ENCODE data around the gene AREL1. TPM values are rescaled to one million over a fixed set of nuclear protein-coding genes. Genes with fewer than 3 reads are reported as not detected.
A peak's percentile ranks its signal among the peaks of the same experiment; 100 is the strongest.

Gene AREL1
- total and polyA plus RNA-seq, 10 of the 15 experiments (the other 5 are each of a cell fraction or from before 2014, with no cell fraction given), result 6.2 to 40.4 (median 23.7) TPM

GRCh38 chr14:74618078-74618952 lies 94.6 kb downstream of the AREL1 start (continued):
- TF ChIP-seq GATAD2B (conservative IDR thresholded peaks at IDR 0.05; ENCODE audit: low read depth), result 0 out of 2 replicates have a peak, but pooled peaks have one; percentile 47
- no peak for TF ChIP-seq NFYA (IDR thresholded peaks at IDR 0.05; ENCODE audit: borderline replicate concordance, low read depth, low read length)
- TF ChIP-seq NR2C1 (IDR thresholded peaks at IDR 0.05), result no peak
- no peak for TF ChIP-seq RAD51 (IDR thresholded peaks at IDR 0.05)
- no peak for TF ChIP-seq RFX5 (IDR thresholded peaks at IDR 0.05; ENCODE audit: low read depth, low read length)
- peak; percentile 77 for TF ChIP-seq NR2F1 (conservative IDR thresholded peaks at IDR 0.05)
- no peak for TF ChIP-seq NFYB (IDR thresholded peaks at IDR 0.05; ENCODE audit: insufficient read depth, low read depth, low read length)
- TF ChIP-seq FOXM1 (IDR thresholded peaks at IDR 0.05; ENCODE audit: low read depth, low read length), result no peak
- TF ChIP-seq KLF5 (IDR thresholded peaks at IDR 0.05; ENCODE audit: partially characterized antibody), result no peak
- TF ChIP-seq STAT1 (conservative IDR thresholded peaks at IDR 0.05), result no peak
- TF ChIP-seq YBX1 (IDR thresholded peaks at IDR 0.05), result no peak
- no peak for TF ChIP-seq SKIL (IDR thresholded peaks at IDR 0.05; ENCODE audit: low read depth, poor library complexity, severe bottlenecking)
- no peak for TF ChIP-seq ZNF24 (IDR thresholded peaks at IDR 0.05)
- TF ChIP-seq ATF3 (IDR thresholded peaks at IDR 0.05; ENCODE audit: borderline replicate concordance, extremely low read depth, low read depth, low read length), result no peak
- no peak for TF ChIP-seq SUZ12 (IDR thresholded peaks at IDR 0.05; ENCODE audit: unreplicated experiment)
- TF ChIP-seq HDAC6 (IDR thresholded peaks at IDR 0.05; ENCODE audit: unreplicated experiment), result no peak
- no peak for TF ChIP-seq PKNOX1 (IDR thresholded peaks at IDR 0.05)
- TF ChIP-seq MEF2A (IDR thresholded peaks at IDR 0.05; ENCODE audit: insufficient read depth, low read depth, low read length), result no peak
- TF ChIP-seq USF1 (IDR thresholded peaks at IDR 0.05; ENCODE audit: borderline replicate concordance, extremely low read length, insufficient read depth, low read depth, low read length), result no peak
- no peak for TF ChIP-seq EZH2 (IDR thresholded peaks at IDR 0.05; ENCODE audit: borderline replicate concordance, control insufficient read depth, low read depth, low read length)
- no peak for TF ChIP-seq CBX5 (IDR thresholded peaks at IDR 0.05; ENCODE audit: low read depth)
- TF ChIP-seq RELA (IDR thresholded peaks at IDR 0.05; ENCODE audit: borderline replicate concordance, partially characterized antibody), result no peak
- no peak for TF ChIP-seq ESRRA (IDR thresholded peaks at IDR 0.05; ENCODE audit: low read length)
- no peak for TF ChIP-seq RELB (IDR thresholded peaks at IDR 0.05; ENCODE audit: low read depth)

Data from GM12878 (cell line).